ENCODE data around the gene PABPN1. TPM values are rescaled to one million over a fixed set of nuclear protein-coding genes. Genes with fewer than 3 reads are reported as not detected.

The PABPN1 gene
- polyA plus RNA-seq, 1 donor: 114 TPM

DNA sequence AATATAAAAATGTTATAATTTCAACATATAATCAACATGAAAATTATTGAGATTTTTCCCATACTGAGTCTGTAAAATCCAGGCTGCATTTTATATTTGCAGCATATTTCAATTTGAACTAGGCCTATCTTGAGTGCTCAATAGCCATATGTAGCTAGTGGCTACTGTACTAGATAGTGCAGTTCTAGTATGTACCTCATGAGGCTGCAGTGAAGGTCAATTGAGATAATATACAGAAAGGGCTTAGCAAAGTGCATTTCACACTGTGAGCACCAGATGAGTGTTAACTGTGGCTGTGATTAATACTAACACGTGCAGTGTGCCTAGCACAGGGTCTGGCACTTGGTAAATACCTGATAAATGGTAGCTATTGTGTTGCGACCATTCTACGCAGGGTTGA is 36.8 kb downstream of the PABPN1 start:
- no peak for DNase-seq (ENCODE audit: low read depth)

DNA sequence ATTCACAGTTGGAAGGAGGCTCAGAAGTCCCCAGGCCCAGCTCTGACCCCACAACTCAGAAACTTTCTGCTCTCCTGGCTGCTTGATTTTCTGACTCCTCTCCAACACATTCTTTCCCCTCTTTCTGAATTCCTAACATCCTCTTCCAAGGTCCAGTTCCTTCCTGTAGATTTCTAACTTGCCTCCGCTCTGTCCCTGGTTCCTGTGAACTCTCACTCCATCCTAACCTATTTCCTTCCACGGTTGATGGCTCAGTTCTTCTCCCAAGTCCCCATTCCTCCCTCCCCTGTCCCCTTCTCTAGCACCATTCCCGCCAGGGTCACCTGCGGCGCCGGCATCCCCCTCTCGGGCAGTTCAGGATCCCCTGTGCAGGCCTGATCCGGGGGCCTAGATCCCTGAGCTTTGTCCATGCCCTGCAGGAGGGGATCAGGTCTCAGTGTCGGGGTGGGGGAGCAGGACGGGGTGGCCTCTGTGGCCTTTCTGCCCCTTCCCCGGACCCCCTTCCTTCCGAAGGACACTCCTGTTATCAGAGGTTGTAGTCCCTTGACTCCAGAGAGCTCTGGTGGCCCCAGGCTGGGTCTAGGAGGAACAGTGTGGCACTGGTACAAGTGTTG is 37.4 kb downstream of the PABPN1 start:
- DNase-seq (ENCODE audit: low read depth): no peak

GRCh38 chr14:23359167-23359626 is 37.9 kb downstream of the PABPN1 start:
- DNase-seq (ENCODE audit: low read depth): no peak

DNA sequence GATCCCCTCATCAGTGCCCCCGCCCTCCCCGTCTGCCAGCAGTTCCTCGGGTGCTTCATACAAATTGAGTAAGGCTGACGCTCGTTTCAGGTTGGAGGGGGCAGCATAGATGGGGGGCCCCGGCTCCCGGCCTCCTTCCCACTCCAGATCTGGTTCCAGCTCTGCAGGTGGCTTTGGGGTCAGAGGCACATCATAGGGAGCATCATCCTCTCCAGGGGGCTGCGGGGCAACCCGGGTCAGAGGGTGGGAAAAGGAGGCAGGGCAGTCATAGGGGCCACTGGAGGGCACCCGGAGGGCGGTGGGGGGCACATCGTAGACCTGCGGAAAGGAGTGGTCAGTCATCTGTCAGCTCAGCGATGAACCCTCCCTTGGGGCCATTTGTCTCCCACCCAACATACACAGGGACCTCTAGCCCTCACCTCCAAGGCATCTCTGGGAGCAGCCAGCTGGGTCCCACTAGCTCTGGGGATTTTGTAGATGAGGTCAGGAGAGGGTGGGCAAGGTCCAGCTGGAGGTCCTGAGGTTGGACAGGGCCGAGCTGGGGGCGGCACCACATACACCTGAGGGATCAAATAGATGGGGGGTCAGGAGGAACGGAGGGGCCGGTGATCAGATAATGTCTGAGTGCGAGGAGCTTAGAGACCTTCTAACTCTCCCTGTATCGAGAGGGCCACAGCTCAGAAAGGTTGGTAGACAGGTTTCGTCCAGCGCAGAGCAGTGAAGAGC is 38.6 kb downstream of the PABPN1 start:
- DNase-seq (ENCODE audit: low read depth): no peak

DNA sequence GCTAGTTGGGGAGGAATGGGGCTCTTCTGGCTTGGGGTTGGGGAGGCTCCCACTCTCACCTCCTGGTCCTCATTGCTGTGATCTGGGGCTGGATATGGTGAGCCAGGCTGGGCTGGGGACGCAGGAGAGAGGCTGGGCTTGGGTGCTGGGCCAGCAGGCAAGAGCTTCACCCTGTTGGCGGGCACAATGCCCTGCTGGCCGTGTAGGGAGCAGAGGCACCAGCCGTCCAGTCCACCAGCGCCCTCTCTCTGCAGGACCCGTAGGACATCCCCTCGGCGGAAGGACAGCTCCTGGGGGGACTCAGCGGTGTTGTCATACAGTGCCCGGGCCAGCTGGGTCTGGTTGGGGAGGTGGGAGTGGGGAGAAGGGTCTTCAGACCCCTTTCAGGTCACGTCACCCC is 39.2 kb downstream of the PABPN1 start:
- DNase-seq (ENCODE audit: low read depth): no peak

DNA sequence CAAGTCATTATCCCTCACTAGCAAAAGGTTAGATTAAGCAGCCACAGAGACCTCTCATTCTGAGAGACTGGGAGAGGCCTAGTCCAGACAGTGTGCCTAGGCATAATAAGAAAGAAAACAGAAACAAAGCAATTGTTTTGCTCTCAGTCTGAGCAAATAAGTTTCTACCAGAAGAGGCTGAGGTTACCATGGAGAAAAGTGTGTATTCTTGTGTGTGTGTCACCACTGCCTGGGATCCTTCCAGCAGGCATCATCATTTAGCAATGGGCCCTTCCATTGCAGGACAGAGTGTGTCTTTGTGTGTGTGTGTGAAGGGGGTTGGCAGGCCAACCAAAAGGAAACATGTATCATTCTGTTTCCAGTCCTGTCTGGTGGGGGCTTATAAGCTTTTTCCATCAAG is 40.1 kb downstream of the PABPN1 start:
- no peak for DNase-seq (ENCODE audit: low read depth)

DNA sequence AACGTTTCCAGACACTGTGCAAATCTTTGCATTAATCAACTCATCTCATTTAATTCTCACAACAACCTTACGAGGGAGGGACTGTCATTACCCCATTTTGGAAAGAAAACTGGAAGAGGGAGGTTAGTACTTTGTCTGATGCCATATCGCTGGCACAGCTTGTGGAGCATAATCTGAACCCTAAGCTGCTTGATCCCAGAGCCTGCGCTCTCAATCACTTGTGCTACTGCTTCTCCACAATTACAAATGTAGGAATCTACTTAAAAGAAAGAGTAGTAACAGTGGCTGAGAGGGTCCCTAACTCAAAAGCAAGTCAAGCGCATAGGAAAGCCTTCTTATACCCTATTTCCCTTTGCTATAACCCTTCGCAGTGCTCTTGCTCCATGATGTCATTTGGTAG is 40.5 kb downstream of the PABPN1 start:
- DNase-seq (ENCODE audit: low read depth): no peak

- no peak for DNase-seq (ENCODE audit: low read depth)
Observed at GRCh38 chr14:23362200-23362599, 40.9 kb downstream of the PABPN1 start.

DNA sequence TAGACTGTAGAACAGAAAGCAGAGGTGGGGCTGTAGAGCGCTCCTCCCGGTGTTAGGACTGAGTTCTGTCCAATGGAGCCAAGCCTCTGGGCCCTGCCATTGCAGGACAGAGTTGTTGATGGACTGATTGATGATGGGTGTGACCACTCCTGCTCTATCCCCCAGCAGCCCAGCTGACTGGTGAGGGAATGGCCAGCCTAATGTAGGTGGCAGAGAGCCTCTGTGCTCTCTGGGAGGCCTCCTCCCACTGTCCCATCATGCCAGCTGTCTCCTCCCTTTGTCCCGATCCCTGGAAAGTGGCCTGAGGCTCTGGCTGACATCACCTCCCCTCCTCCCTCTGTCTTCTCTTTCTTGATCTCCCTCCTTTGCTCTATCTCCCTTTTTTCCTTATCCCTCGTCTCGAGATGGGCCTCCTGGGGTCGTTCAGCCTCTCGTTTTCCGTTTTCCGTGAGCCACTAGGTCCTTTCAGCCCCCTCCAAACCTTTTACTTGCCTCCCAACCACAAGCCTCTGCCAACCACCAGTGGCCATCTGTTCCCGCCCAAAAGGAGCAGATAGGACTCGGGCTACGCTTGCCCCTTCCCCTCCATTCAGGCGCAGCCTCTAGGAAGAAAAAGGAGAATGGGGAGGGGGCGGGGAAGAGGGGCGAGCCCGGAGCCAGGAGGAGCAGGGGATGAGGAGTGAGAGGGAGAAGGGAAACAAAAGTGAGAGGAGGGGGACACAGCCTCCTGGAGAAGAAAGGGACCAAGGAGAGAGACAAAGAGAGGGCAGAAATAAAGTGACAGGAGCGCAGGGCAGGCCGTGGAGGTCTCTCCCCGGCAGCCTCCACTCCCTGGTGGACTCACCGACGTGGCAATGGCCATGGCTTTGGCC is 43.1 kb downstream of the PABPN1 start:
- DNase-seq (ENCODE audit: low read depth): peak; percentile 34

DNA sequence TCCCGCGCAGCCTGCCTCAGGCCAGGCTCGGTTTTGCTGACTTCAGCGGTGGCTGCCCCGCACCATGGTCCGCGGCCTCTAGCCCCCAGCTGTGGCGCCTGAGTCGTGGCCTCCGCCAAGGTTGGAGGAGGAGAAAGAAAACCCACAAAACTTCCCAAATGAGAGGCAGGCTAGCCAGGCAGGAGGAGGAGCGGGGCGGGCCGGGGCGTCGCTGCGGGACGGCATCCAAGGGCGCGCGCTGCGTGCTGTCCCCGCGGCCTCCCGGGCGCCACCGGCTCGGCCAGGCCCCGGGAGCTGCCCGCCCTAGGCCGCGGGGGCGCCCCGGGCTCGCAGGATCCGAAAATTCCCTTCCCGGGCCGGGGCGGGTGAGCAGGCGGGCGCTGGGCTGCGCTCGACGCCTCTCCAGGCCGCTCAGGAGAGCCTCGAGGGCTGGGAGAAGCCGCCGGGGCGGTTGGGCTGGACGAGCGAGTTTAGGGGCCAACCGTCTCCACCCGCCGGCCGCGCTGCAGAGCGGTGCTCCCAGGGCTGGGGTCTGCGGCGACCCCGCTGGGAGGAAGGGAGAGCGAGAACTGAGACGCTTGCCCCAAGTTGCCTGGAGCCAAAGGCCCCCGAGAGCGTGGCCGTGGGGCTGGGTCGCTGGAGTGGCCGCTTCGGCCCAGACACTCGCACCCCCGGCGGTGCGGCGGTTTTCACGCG is 43.9 kb downstream of the PABPN1 start, which contains the start of gene EFS:
Gene EFS (minus strand): TSS at position 137 of the 696 bp plus-strand sequence. CDS start 147 bp downstream, outside the sequence.
- no peak for DNase-seq (ENCODE audit: low read depth)

DNA sequence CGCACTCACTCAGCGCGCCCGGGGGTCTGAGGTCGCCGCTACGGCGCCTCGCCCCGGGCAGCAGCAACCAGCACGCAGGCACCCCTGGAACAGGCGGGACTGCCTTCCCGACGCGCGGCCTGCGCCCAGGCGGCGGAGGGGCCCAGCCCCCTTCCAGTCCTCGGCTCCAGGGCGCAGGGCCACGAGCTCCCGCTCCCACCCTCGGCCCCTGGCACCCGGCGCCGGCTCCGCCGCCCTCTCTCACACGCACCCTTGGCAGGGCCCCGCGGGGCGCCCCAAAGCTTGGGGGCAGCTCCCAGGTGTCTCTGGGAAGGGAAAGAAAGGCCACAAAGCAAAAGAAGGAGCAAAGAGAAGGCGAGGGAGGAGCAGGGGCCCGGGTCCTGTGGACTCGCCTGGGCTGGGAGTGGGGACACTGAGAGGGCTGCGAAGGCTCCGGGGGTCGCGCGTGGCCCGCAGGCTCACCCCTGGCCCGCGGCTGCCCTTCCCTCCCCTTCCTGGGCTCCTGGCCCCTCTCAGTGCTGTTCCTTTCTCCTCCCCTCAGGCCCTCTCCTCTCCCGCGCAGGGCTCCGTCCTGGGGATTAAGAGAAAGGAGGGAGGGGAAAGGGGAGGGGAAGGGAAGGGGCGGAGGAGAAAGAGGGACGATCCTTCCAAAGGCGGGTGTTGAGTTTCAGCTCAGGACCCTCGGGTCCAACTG is 44.6 kb downstream of the PABPN1 start:
- DNase-seq (ENCODE audit: low read depth): peak; percentile 70

GRCh38 chr14:23366426-23366921 is 45.2 kb downstream of the PABPN1 start:
- DNase-seq (ENCODE audit: low read depth): no peak

- DNase-seq (ENCODE audit: low read depth): no peak
Observed at GRCh38 chr14:23370221-23370620, 49.0 kb downstream of the PABPN1 start.

- no peak for DNase-seq (ENCODE audit: low read depth)
Observed at GRCh38 chr14:23371865-23372264, 50.6 kb downstream of the PABPN1 start.

GRCh38 chr14:23372509-23372908 is 51.3 kb downstream of the PABPN1 start, which contains the start of gene IL25:
IL25 (plus strand) TSS chr14:23372809.
- DNase-seq (ENCODE audit: low read depth): no peak

- DNase-seq (ENCODE audit: low read depth): no peak
Observed at GRCh38 chr14:23373041-23373440, 51.8 kb downstream of the PABPN1 start.

Other genes starting within 250 kb of the PABPN1 start
- 144 TPM for gene ACIN1, start 226.3 kb upstream of the PABPN1 start, polyA plus RNA-seq (ENCODE audit: insufficient read length)
- 47.4 TPM for gene C14orf119, start 226.0 kb upstream of the PABPN1 start, polyA plus RNA-seq (ENCODE audit: insufficient read length)
- not detected for gene CIROP, start 216.5 kb upstream of the PABPN1 start, polyA plus RNA-seq (ENCODE audit: insufficient read length)
- 0.11 TPM for gene CEBPE, start 202.2 kb upstream of the PABPN1 start, polyA plus RNA-seq (ENCODE audit: insufficient read length)
- gene SLC7A8, start 137.8 kb upstream of the PABPN1 start, polyA plus RNA-seq (ENCODE audit: insufficient read length): 2.9 TPM
- gene RNF212B, start 83.5 kb upstream of the PABPN1 start, polyA plus RNA-seq (ENCODE audit: insufficient read length): 0.59 TPM
- gene HOMEZ, start 35.3 kb upstream of the PABPN1 start, polyA plus RNA-seq (ENCODE audit: insufficient read length): 11.1 TPM
- 18.5 TPM for gene PPP1R3E, start 18.6 kb upstream of the PABPN1 start, polyA plus RNA-seq (ENCODE audit: insufficient read length)
- 30.9 TPM for gene BCL2L2, start 14.6 kb upstream of the PABPN1 start, polyA plus RNA-seq (ENCODE audit: insufficient read length)
- gene SLC22A17, start 31.4 kb downstream of the PABPN1 start, polyA plus RNA-seq (ENCODE audit: insufficient read length): 23.3 TPM
- 69.2 TPM for gene EFS, start 43.7 kb downstream of the PABPN1 start, polyA plus RNA-seq (ENCODE audit: insufficient read length)
- not detected for gene IL25, start 51.4 kb downstream of the PABPN1 start, polyA plus RNA-seq (ENCODE audit: insufficient read length)
- 1.4 TPM for gene CMTM5, start 55.6 kb downstream of the PABPN1 start, polyA plus RNA-seq (ENCODE audit: insufficient read length)
- 7.0 TPM for gene MYH6, start 86.8 kb downstream of the PABPN1 start, polyA plus RNA-seq (ENCODE audit: insufficient read length)
- 932 TPM for gene MYH7, start 114.2 kb downstream of the PABPN1 start, polyA plus RNA-seq (ENCODE audit: insufficient read length)
- gene NGDN, start 148.2 kb downstream of the PABPN1 start, polyA plus RNA-seq (ENCODE audit: insufficient read length): 35.1 TPM
- 1.5 TPM for gene ZFHX2, start 230.3 kb downstream of the PABPN1 start, polyA plus RNA-seq (ENCODE audit: insufficient read length)
- 12.8 TPM for gene THTPA, start 234.8 kb downstream of the PABPN1 start, polyA plus RNA-seq (ENCODE audit: insufficient read length)
- 15.3 TPM for gene AP1G2, start 246.3 kb downstream of the PABPN1 start, polyA plus RNA-seq (ENCODE audit: insufficient read length)